HG03108 (cell line): ENCODE results near the gene LRSAM1.

Source experiments
- ATAC-seq: cut with Tn5 transposase; IDR thresholded peaks from one replicate; pipeline ENCODE4 v1.9.1; 2021; ENCODE audit warnings: moderate library complexity; ENCODE audit not compliant: unreplicated experiment

LRSAM1 gene

DNA sequence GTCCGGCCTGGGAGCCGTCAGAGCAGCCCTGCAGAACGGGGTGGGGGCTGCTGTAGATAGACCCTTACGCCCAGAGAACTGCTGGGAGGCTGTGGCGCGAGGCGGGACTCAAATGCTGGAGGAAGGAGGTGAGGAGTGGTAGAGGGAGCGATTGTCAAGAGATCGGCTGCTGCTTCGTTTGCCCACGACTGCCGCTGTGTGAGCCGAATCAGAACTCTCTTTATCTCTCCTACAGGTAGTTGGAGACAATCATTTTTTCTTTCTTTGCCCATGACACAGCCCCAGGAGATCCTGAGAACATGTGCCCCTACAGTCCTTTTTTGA, 26.7 kb upstream of the LRSAM1 start:
- ATAC-seq = peak; percentile 8

DNA sequence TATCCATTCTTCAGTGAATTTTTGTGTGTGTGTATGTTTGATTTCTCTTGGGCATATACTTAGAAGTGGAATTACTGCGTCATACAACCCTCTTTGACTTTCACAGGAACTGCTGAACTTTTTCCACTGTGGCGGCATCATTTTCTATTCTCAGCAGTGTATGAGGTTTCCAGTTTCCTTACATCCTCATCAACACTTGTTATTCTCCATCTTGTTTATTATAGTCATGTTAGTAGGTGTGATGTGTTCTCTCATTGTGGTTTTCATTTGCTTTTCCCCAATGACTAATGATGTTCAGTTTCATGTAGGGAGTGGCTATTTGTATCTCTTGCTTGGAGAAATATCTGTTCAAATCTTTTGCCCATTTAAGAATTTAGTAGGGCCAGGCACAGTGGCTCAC, 24.6 kb upstream of the LRSAM1 start:
- ATAC-seq = no peak

DNA sequence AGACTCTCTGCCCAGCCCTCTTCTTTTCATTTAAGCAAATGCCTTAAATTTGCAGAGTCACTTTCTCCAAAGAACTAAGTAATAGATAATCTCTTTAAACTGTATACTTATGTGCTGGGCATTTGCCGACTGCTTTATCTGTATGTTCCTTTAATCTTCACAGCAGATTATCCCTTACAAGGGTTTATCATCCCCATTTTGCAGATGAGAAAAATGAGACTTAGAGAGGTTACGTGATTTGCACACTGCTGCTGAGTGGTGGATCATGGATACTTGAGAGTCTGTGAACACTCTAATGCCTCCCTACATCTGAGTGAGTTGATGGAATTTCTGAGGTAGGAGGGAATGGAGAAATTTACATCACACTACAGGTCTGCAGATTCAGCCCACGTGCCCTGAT, 23.0 kb upstream of the LRSAM1 start:
- ATAC-seq = no peak

DNA sequence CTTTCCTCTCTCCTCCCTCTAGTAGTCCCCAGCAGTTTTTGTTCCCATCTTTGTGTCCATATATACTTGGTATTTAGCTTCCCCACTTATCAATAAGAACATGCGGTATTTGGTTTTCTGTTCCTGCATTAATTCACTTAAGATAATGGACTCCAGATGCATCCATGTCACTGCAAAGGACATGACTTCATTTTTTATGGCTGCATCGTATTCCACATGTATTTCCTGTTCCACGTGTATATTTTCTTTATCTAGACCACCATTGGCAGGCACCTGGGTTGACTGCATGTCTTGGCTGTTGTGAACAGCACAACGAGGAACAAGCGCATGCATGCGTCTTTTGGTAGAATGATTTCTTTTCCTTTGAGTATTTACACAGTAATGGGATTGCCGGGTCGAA, 20.9 kb upstream of the LRSAM1 start:
- ATAC-seq = no peak

DNA sequence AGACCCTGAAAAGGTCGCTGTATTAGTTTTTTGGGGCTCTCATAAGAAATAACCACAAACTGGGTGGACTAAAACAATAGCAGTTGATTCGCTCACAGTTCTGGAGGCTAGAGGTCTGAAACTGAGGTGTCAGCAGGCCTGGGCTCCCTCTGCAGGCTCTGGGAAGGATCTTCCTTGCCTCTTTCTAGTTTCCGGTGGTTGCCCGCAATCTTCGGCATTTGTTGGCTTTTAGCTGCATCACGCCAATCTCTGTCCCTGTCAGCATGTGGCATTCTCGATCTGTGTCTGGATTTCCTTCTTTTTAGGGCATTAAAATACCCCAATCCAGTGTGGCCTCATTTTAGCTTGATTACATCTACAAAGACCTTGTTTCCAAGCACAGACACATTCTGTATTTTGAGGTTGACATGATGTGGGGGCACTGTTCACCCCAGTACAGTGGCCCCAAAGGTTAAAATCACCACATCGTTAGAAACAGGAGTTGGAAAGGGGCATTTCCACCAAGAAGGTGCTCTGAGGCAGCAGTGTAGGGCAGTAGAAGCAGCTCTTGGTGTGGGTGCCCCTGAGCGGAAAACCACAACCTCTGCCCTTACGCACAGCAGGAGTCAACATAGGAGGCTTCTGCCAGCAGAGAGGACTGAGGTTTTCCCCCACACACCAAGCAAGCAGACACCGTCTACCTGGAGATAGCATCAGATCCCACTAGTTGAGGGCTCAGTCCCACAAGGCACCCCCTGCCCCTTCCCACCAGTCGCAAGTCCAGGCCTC, 13.6 kb upstream of the LRSAM1 start:
- no peak for ATAC-seq

DNA sequence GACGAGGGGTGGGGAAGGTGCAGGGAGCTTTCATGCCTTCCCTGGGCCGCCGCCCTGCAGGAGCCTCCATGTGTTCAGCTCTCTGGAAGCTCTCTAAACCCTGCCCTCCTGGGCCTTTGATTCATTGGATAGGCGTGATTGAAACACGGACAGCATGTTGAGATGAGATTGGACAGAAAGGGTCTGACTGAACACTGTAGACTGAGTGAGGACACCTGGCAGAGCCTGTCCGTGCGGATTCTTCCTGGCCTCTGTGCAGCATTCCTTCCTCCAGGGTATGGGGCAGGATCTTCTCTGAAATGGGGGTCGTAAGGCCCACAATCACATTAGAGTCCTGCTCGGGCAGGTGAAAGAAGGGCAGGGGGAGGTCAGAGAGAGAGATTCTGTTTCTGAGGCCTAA, 12.9 kb upstream of the LRSAM1 start:
- no peak for ATAC-seq

DNA sequence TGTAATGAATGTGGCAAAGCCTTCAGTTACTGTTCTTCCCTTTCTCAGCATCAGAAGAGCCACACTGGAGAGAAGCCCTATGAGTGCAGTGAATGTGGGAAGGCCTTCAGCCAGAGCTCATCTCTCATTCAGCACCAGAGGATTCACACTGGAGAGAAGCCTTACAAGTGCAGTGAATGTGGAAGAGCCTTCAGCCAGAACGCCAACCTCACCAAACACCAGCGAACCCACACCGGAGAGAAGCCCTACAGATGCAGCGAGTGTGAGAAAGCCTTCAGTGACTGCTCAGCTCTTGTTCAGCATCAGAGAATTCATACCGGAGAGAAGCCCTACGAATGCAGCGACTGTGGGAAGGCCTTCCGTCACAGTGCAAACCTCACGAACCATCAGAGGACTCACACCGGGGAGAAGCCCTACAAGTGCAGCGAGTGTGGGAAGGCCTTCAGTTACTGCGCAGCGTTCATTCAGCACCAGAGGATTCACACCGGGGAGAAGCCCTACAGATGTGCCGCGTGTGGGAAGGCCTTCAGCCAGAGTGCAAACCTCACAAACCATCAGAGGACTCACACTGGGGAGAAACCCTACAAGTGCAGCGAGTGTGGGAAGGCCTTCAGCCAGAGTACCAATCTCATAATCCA, 6.9 kb upstream of the LRSAM1 start:
- no peak for ATAC-seq

DNA sequence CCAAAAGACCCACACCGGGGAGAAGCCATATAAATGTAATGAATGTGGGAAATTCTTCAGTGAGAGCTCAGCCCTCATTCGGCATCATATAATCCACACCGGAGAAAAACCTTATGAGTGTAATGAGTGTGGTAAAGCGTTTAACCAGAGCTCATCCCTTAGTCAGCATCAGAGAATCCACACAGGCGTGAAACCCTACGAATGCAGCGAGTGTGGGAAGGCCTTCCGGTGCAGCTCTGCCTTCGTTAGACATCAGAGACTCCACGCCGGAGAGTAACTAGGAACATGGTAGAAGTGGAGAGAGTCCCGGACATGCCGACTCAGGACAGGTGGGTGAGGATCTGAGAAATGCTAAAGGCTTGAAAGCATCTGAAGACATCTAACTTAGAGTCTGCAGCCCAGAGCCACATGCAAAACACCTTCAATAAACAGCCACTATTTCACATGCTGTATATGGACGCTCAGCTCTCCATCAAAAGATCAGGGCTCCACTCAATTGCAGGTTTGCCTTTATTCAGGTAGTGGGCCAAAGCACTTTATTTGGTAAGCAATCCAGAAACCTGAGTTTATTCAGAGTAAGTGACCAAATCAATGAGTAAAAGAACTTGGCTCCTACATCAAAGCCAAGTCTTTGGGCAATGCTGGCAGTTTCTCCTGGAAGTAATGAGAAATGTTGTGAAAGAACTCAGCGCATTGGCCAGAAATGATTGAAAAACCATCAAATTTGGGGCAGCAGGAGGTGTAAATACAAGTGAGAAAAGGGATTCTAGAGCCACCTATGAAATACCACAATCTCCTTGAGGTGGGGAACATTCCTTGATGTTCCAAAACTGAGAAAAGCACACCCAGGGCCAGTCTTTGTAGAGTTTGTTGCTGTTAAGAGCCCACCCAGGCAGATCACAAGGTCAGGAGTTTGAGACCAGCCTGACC, 6.1 kb upstream of the LRSAM1 start:
- no peak for ATAC-seq

DNA sequence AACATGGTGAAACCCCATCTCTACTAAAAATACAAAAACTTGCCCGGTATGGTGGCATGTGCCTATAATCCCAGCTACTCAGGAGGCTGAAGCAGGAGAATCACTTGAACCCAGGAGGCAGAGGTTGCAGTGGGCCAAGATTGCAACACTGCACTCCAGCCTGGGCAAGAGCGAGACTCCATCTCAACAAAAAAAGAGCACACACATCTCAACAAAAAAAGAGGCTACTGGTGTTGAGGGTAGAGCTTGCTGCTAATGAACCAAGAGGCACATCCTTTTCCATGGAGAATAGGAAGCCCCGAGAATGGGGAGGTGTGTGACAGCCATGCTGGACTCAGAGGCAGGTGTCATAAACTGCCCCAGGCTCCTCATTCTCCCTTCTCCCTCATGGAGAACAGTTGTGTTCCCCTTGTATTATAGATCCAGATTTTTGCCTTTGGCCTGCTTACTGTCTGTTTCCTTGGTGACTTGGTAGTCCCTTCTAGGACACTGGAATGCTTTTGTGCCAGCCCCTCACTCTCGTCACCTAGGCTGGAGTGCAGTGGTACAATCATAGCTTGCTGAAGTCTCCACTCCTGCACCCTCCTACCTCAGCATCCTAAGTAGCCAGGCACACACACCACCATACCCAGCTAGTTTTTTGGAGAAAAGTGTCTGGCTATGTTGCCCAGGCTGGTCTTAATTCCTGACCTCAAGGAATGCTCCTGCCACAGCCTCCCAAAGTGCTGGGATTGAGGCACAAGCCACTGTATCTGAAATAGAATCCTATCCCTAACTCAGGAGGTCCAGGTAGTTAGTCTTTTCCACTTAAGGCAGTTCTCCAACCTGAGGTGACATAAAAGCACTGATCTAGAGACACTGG, 5.2 kb upstream of the LRSAM1 start:
- no peak for ATAC-seq

DNA sequence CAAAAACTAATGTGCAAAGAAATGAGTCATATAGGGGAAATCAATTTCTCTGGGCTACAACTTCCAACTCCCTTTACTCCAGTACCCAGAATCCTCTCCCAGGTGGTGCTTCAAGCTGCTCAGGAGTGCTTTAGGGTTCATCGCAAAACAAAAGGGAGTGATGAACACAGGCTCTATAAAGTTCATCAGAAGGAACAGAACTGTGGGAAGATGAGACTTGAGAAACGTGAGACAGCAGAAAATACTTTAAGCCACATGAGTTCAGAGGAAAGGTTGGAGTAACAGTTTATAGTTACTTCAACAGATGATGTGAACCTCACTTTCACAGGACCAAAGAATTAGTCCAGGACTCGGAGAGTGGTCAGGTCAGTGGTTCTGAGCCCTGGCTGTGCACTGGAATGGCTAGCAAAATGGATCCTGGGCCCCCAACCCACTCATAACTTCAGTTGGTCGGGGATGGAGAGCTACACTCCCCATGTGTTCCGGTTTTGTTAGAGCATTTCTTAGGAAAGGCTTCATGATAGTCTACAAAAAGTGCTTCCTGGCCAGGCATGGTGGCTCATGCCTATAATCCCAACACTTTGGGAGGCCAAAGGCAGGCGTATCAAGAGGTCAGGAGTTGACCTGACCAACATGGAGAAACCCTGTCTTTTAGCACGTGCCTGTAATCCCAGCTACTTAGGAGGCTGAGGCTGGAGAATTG, 4.4 kb upstream of the LRSAM1 start:
- no peak for ATAC-seq

DNA sequence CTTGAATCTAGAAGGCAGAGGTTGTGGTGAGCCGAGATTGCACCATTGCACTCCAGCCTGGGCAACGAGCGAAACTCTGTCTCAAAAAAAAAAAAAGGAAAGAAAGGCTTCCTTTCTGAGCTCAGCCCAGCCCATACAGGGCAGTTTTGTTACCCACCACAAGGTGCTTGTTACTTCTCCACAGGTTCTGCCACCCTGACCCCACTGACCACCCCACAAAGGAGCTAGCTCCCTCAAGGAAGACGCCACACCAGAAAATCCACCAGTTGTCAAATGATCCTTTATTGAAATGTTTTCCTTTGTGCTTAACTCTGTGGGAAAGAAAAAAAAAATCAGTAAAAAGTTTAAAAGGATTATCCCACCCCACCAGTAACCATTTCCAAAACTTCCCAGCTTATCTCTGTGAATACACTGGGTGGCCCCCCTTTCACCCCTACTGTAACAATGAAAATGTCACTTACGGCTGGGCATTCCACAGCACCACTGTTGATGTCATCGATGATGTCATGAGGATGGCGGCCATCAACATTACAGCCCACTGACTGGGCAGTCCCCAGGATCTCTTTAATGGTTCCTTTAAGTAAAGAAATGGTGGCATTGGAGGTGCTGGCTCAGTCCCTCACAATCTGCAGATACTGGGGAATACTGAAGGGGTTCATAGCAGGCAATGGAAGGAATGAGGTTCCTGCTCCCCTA, 3.7 kb upstream of the LRSAM1 start:
- ATAC-seq = no peak

DNA sequence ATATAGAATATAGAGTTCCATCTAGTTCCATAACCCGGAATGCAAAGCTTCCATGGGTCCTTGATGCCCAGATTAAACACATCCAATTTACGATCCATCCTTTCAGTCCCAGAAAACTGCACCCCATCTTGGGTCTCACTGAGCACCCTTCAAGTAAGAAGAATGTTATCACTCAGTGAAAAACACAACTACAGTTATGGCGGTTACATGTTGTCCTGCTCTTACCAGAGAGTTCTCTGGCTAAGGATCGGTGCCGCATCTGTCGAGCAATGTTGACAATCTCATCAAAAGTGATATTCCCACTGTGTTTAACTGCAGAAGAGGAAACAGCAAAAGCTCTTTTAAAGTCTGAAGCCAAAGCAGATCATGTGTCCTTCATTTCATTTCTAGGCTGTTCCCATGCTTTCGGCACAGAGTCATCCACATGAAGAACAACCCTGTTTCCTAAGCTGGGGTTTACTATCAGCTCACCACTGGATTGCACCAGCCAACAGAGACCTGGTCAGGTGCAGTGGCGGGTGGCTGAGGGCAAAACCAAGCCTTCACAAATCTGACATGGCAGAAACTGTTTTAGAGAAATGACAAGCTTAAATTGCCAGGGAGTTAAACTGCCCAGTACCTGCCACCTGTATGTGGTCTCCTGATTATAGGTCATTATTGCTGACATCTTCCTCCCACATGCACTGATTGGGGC, 3.1 kb upstream of the LRSAM1 start:
- ATAC-seq = no peak

DNA sequence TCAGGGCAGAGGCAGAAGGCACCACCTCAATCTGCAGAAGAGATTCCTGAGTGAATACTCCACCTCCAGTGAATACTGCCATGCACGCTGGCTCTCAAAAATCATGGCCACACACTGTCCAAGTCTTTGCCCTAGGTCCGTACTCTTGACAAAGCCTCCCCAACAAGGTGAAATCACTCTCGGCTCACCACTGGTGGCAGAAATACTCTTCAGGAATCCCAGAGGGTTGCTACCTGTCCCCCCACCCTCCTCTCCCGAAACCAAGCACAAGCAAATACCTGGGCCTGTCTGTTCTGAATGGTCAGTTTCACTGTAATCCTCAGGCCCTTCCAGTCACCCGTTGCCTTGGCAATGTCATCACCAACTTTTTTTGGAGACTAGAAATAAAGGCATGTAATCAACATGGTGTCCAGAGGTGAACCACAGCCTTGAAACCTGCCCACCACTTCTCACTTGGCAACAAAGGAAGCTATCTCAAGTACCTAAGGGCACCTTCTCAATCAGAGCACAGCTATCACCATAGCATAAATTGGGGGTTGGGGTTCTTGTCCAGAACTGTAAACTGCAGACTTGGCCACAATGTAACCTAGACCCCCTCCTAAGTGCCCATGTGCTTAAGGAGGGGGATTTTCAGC, 1.9 kb upstream of the LRSAM1 start:
- ATAC-seq = no peak

DNA sequence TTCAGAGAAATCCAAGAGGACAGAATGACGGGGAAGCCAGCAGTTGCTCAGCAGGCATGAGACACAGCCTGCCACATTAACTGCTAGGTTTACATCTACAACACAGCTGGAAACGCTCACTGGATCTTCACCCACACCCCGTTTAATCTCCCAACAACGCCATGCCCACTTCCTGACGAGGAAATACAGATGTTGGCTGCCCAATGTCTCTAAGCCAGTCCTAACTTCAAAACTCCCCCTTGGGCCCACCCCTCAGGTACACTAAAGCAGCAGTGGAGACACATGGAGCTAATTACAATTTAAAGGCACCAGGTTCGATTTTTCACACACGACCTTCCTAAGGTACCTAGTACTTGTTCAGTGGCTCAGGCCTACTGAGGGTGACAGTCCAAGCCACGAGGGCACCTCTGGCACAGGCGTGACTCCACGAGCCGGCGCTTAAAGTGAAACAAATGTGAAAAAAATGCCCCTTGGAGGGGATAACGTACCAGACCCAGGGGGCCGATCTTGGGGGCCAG, 1.0 kb upstream of the LRSAM1 start:
- no peak for ATAC-seq

DNA sequence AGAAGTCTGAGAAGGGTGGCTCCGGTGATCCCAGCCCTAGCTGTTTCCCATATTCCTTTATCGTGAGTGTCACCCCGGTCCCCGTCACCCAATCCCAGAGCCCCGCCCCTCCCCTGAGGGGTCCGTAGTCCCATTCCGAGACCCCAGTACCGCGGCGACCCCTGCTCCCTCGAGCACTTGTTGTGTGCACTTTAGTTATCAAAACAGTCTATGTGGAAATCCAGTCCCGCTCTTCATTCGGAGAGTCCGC, 223 bp downstream of the LRSAM1 start:
- peak; percentile 15 for ATAC-seq

DNA sequence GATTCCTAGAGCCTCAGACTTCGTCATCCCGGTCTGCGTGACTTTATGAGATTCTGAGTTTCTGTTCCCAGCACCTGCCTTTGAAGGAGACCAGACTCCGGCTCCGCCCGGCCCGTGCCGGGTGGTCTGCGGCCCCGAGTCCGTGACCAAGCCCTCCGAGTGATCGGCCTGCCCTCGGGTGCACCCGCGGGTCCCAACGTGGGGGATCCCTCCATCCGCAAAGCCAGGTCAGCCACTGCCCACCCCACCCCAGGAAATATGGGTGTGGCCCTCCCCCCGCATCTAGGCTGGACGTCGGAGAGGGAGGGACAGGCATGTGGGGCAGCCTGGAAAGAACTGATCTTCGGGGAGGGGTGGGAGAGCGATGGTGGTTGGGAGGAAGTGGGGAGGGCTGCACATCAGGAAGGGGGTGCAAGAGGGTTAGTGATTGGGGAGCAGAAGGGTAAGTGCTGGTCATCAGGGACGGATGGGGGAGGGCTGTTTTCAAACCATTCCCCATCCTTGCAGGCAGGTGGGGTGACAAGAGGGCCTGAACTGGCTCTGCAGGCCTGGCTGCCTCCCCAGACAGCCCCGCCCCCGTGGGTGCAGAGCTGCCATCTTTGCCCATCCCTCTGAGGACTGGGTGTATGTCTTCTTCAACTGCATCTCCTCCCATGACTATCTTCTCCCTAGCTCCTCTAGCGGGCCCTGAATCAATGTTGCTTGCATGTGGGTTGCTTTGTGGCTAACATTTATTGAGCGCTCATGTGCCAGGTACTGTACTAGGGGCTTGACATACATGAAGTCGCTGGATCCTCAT, 747 bp downstream of the LRSAM1 start:
- ATAC-seq = peak; percentile 1

DNA sequence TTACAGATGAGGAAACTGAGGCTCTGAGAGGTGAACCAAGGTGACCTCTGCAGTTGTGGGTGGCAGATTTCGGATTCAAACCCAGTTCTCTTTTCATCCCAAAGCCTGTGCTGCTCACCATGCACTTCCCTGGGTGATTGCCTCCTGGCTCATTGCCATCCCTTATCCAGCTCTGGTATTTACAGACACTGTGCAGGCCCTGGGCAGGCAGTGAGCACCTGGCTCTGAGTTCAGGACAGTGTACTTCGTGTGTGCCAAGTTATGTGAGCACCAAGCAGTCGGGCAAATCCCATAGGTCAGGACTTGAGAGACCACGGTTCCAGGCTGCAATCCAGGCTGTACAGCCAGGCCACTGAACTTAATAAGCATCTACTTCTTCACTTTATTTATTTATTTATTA, 1.4 kb downstream of the LRSAM1 start:
- no peak for ATAC-seq
